Activated CD8-positive, alpha-beta memory T cell treated with anti-CD3 and anti-CD28 coated beads, Interleukin-2, amount 50 U/mL, for 48 hours (primary cell): Measurements from ENCODE around the gene NCR1.
"Not testable (repeated sequence)": the region's sequence is repeated elsewhere in the genome, so short reads cannot be mapped to it uniquely, and the experiment has no call there.

Experiments used
- DNase-seq: peaks from one replicate; pipeline ENCODE4 v3.0.0-alpha.2; 2020

NCR1 gene

GRCh38 chr19:54905803-54906511 lies at the start of gene NCR1:
TSS of gene NCR1 (plus strand) at chr19:54906148. CDS start at chr19:54906188, 40 bp downstream.
- no peak for DNase-seq

- not testable (repeated sequence) for DNase-seq
Measured at GRCh38 chr19:54858476-54858875, 47.5 kb upstream of the NCR1 start.

GRCh38 chr19:54859421-54859820 lies 46.5 kb upstream of the NCR1 start:
- not testable (repeated sequence) for DNase-seq

- not testable (repeated sequence) for DNase-seq
Measured at GRCh38 chr19:54863459-54863858, 42.5 kb upstream of the NCR1 start.

- DNase-seq = no peak
Measured at GRCh38 chr19:54871696-54872095, 34.3 kb upstream of the NCR1 start.

GRCh38 chr19:54873990-54874389 lies 32.0 kb upstream of the NCR1 start, which contains the start of gene FCAR:
TSS of gene FCAR (plus strand) at chr19:54874235. CDS start at chr19:54874290, 55 bp downstream.
- DNase-seq = no peak

- DNase-seq = no peak
Measured at GRCh38 chr19:54875506-54875905, 30.4 kb upstream of the NCR1 start.

- no peak for DNase-seq
Measured at GRCh38 chr19:54877471-54877870, 28.5 kb upstream of the NCR1 start.

- DNase-seq = no peak
Measured at GRCh38 chr19:54881884-54882283, 24.1 kb upstream of the NCR1 start.

GRCh38 chr19:54882758-54883157 lies 23.2 kb upstream of the NCR1 start:
- DNase-seq = no peak

- no peak for DNase-seq
Measured at GRCh38 chr19:54883228-54883627, 22.7 kb upstream of the NCR1 start.

GRCh38 chr19:54888239-54888638 lies 17.7 kb upstream of the NCR1 start:
- no peak for DNase-seq

- no peak for DNase-seq
Measured at GRCh38 chr19:54889566-54889965, 16.4 kb upstream of the NCR1 start.

- DNase-seq = no peak
Measured at GRCh38 chr19:54893406-54893805, 12.5 kb upstream of the NCR1 start.

GRCh38 chr19:54894106-54894505 lies 11.8 kb upstream of the NCR1 start:
- not testable (repeated sequence) for DNase-seq

GRCh38 chr19:54896036-54896435 lies 9.9 kb upstream of the NCR1 start:
- DNase-seq = no peak

GRCh38 chr19:54898685-54899084 lies 7.3 kb upstream of the NCR1 start:
- DNase-seq = not testable (repeated sequence)

- DNase-seq = not testable (repeated sequence)
Measured at GRCh38 chr19:54899646-54900045, 6.3 kb upstream of the NCR1 start.

- not testable (repeated sequence) for DNase-seq
Measured at GRCh38 chr19:54901153-54901552, 4.8 kb upstream of the NCR1 start.

- no peak for DNase-seq
Measured at GRCh38 chr19:54902061-54902460, 3.9 kb upstream of the NCR1 start.

GRCh38 chr19:54903303-54903702 lies 2.6 kb upstream of the NCR1 start:
- no peak for DNase-seq

- DNase-seq = not testable (repeated sequence)
Measured at GRCh38 chr19:54904261-54904660, 1.7 kb upstream of the NCR1 start.

GRCh38 chr19:54905421-54905802 lies 536 bp upstream of the NCR1 start:
- no peak for DNase-seq

GRCh38 chr19:54906819-54907218 lies 871 bp downstream of the NCR1 start:
- DNase-seq = no peak

GRCh38 chr19:54907899-54908298 lies 2.0 kb downstream of the NCR1 start:
- not testable (repeated sequence) for DNase-seq
